ENCODE data around the gene PATE2.

Gene PATE2

DNA sequence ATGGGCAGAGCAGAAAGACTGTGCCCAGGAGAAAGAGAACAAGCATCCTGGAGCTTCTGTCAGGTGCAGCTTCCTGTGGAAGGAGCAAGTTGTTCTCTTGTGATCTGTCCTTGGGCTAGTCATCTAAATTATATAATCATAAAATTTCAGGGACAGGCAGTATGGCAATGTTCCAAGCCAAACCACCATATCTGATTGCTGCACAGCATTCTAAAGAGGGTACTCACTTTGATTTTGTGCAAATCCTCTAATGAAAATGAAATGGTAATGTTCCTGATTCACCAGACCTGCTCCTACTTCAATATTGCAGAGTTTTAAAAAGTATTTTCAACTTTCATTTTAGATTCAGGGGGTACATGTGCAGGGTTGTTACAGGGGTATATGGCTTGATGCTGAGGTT, at the start of gene PATE2:
TSS of gene PATE2 (minus strand) at position 101 of the 400 bp plus-strand sequence. CDS start at position 46, 55 bp downstream.
- Histone ChIP-seq H3K4me1 (ENCODE audit: control insufficient read depth, insufficient read depth, low read length) (no peaks in the 10 kb centered on the region), H3K9ac (ENCODE audit: low read depth, low read length) (no peak within 1 kb of the TSS), H3K9me3 (ENCODE audit: control insufficient read depth, insufficient read depth, low read length) (no peaks in the 10 kb centered on the region), H3K4me3 (ENCODE audit: low read depth, low read length) (no peak within 1 kb of the TSS), H3K27me3 (ENCODE audit: control insufficient read depth, insufficient read depth, low read length) (no peaks in the 10 kb centered on the region), H3K36me3 (ENCODE audit: control insufficient read depth, insufficient read depth, low read length) (no peaks in the 10 kb centered on the region)

DNA sequence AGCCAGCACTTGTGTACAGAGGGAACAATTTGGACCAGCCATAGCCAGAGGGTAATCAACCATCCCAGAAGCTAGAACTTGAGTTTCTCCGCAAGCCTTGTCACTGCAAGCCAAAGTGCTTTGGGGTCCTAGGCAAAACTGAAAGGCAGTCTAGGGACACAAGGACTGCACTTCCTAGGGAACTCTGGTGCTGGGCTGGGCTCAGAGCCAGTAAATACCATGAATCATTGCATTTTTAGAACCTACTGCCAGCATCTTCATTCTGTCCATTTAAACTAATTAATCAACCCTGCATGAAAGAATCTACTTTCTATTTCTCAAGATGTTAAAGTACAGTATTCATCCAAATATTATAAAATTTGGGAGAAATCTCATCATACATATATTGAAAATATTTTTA, 29.3 kb upstream of the PATE2 start:
- Histone ChIP-seq H3K4me3 (ENCODE audit: low read depth, low read length) (no peak overlapping the region), H3K9ac (ENCODE audit: low read depth, low read length) (no peak overlapping the region), H3K27me3 (ENCODE audit: control insufficient read depth, insufficient read depth, low read length) (no peaks in the 10 kb centered on the region), H3K9me3 (ENCODE audit: control insufficient read depth, insufficient read depth, low read length) (no peaks in the 10 kb centered on the region), H3K4me1 (ENCODE audit: control insufficient read depth, insufficient read depth, low read length) (no peaks in the 10 kb centered on the region), H3K36me3 (ENCODE audit: control insufficient read depth, insufficient read depth, low read length) (no peaks in the 10 kb centered on the region)

DNA sequence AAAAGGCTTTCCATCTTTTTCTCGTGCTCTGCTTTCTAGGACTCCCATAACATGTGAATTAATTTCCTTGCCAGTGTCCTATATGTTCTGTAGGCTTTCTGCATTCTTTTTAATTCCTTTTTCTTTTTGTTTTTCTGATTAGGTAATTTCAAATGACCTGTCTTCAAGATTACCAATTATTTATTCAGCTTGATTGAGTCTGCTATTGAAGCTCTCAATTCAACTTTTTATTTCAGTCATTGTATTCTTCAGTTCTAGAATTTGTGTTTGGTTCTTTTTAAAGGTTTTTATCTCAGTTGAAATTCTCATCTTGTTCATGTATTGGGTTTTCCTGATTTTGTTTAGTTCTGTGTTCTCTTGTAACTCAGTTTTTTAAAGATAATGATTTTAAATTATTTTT, 23.8 kb upstream of the PATE2 start:
- no peak overlapping the region for H3K4me3 ChIP-seq (ENCODE audit: low read depth, low read length)
- no peaks in the 10 kb centered on the region for H3K9me3 ChIP-seq (ENCODE audit: control insufficient read depth, insufficient read depth, low read length)
- no peaks in the 10 kb centered on the region for H3K36me3 ChIP-seq (ENCODE audit: control insufficient read depth, insufficient read depth, low read length)
- peaks cover 2% of the 10 kb centered on the region for H3K4me1 ChIP-seq (ENCODE audit: control insufficient read depth, insufficient read depth, low read length)
- no peaks in the 10 kb centered on the region for H3K27me3 ChIP-seq (ENCODE audit: control insufficient read depth, insufficient read depth, low read length)
- no peak overlapping the region for H3K9ac ChIP-seq (ENCODE audit: low read depth, low read length)

DNA sequence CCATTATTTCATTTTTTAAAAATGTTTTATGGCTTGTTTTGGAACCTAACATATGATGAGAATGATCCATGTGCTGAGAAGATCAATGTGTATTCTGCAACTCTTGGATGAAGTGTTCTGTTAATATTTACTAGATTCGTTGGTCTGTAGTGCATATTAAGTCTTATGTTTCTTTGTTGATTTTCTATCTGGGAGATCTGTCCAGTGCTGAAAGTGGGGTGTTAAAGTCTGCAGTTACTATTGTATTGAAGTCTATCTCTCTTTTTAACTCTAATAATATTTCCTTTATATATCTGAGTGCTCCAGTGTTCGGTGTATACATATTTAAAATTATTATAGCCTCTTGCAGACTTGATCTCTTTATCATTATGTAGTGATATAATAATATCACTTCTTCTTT, 21.2 kb upstream of the PATE2 start:
- Histone ChIP-seq H3K4me3 (ENCODE audit: low read depth, low read length) (no peak overlapping the region), H3K36me3 (ENCODE audit: control insufficient read depth, insufficient read depth, low read length) (no peaks in the 10 kb centered on the region), H3K4me1 (ENCODE audit: control insufficient read depth, insufficient read depth, low read length) (peaks cover 3% of the 10 kb centered on the region), H3K27me3 (ENCODE audit: control insufficient read depth, insufficient read depth, low read length) (no peaks in the 10 kb centered on the region), H3K9ac (ENCODE audit: low read depth, low read length) (no peak overlapping the region), H3K9me3 (ENCODE audit: control insufficient read depth, insufficient read depth, low read length) (no peaks in the 10 kb centered on the region)

DNA sequence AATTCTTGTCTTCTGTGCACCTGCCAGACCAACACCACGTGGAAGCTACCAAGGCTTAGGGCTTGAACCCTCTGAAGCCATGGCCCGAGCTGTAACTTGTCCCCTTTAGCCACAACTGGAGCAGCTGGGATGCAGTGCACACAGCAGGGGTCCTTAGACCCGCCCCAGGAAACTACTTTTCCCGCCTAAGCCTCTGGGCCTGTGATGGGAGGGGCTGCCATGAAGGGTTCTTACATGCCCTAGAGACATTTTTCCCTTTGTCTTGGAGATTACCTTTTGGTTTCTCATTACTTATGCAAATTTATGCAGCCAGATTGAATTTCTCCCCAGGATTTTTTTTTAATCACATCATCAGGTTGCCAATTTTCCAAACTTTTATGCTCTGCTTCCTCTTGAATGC, 19.0 kb upstream of the PATE2 start:
- Histone ChIP-seq H3K27me3 (ENCODE audit: control insufficient read depth, insufficient read depth, low read length) (no peaks in the 10 kb centered on the region), H3K4me1 (ENCODE audit: control insufficient read depth, insufficient read depth, low read length) (peaks cover 3% of the 10 kb centered on the region), H3K9me3 (ENCODE audit: control insufficient read depth, insufficient read depth, low read length) (no peaks in the 10 kb centered on the region)

DNA sequence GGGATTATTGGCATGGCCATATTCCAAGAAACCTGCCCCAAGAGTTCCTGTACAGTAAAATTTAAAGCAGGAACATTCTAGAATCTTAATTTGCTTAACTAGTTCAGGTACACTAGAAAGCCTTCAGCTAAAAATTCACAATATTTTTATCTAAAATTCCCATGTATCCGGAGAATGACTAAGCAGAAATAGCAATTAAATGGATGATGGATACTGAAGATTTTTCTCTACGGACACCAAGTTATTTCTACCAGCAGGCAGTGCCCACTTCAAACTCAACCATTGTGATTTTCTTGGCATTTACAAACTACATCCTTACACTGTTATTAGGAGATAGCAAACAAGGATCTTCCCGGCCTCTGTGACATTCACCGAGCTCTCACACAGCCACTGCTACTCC, 12.2 kb upstream of the PATE2 start:
- H3K9me3 ChIP-seq (ENCODE audit: control insufficient read depth, insufficient read depth, low read length) = no peaks in the 10 kb centered on the region
- H3K9ac ChIP-seq (ENCODE audit: low read depth, low read length) = no peak overlapping the region
- no peaks in the 10 kb centered on the region for H3K4me1 ChIP-seq (ENCODE audit: control insufficient read depth, insufficient read depth, low read length)
- no peak overlapping the region for H3K4me3 ChIP-seq (ENCODE audit: low read depth, low read length)
- no peaks in the 10 kb centered on the region for H3K27me3 ChIP-seq (ENCODE audit: control insufficient read depth, insufficient read depth, low read length)
- no peaks in the 10 kb centered on the region for H3K36me3 ChIP-seq (ENCODE audit: control insufficient read depth, insufficient read depth, low read length)

More for the DNA sequence above, 19.0 kb upstream of the PATE2 start:
- Histone ChIP-seq H3K4me3 (ENCODE audit: low read depth, low read length) (no peak overlapping the region), H3K9ac (ENCODE audit: low read depth, low read length) (no peak overlapping the region), H3K36me3 (ENCODE audit: control insufficient read depth, insufficient read depth, low read length) (no peaks in the 10 kb centered on the region)

DNA sequence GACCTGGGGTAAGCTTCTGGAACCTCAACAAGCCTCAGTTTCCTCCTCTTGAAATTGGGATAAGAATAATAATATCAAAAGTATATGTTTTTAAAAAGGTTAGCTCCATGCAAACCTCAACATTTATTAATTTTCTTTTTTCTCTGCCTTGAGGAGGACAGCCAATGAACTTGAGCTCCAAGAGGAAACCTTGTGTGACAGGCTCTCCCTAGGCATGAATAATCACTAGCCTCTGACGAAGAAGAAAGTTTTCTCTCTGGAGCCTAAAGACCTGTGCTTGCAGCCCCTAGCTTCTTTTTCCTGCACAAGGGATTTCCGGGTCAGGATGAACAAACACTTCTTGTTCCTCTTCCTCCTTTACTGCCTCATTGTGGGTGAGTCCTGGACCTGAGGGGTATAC, 9.2 kb upstream of the PATE2 start, which contains the start of gene PATE3:
TSS of gene PATE3 (plus strand) at position 301 of the 400 bp plus-strand sequence. CDS start at position 326, 25 bp downstream.
- Histone ChIP-seq H3K4me1 (ENCODE audit: control insufficient read depth, insufficient read depth, low read length) (no peaks in the 10 kb centered on the region), H3K9me3 (ENCODE audit: control insufficient read depth, insufficient read depth, low read length) (no peaks in the 10 kb centered on the region), H3K36me3 (ENCODE audit: control insufficient read depth, insufficient read depth, low read length) (no peaks in the 10 kb centered on the region), H3K4me3 (ENCODE audit: low read depth, low read length) (no peak within 1 kb of the TSS), H3K27me3 (ENCODE audit: control insufficient read depth, insufficient read depth, low read length) (no peaks in the 10 kb centered on the region), H3K9ac (ENCODE audit: low read depth, low read length) (no peak within 1 kb of the TSS)

DNA sequence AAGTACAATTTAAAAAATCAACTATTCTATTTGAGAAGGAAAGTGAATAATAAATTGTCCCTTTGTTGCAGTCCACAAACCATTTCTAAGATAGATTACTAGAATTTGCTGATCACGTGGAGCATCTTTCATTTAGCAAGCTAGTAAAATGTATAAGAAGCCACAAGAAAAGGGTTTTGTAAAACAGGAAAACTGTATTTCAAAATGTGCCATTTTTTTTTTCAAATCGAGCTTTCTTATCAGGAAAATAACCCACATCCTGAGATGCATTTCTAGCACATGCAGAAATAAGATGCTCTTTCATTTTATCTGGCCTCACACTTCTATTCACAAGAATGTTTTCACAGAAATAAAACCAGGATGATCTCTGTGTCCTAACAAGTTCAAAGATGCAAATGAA, 6.0 kb upstream of the PATE2 start:
- Histone ChIP-seq H3K4me1 (ENCODE audit: control insufficient read depth, insufficient read depth, low read length) (no peaks in the 10 kb centered on the region), H3K9ac (ENCODE audit: low read depth, low read length) (no peak overlapping the region), H3K27me3 (ENCODE audit: control insufficient read depth, insufficient read depth, low read length) (no peaks in the 10 kb centered on the region), H3K4me3 (ENCODE audit: low read depth, low read length) (no peak overlapping the region), H3K36me3 (ENCODE audit: control insufficient read depth, insufficient read depth, low read length) (no peaks in the 10 kb centered on the region), H3K9me3 (ENCODE audit: control insufficient read depth, insufficient read depth, low read length) (no peaks in the 10 kb centered on the region)

DNA sequence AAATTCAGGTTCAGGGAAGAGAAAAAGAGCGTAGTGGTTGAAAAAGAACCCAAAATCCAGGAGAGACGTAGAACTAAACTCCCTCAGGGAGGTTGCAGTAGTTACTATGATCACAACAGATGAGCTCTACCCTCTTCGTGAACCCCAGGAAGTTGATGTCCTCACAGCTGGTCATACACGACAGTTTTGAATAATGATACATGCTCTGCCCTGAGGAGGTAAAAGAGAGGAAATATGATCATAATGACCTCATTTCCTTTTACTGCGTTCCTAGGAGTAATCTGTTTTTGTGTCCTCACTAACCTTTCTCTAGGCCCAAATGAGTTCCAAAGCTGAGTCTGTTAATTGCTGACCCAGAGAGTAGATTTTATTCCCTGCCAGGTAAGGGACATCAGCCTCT, 1.3 kb downstream of the PATE2 start:
- no peaks in the 10 kb centered on the region for H3K27me3 ChIP-seq (ENCODE audit: control insufficient read depth, insufficient read depth, low read length)
- no peak overlapping the region for H3K9ac ChIP-seq (ENCODE audit: low read depth, low read length)
- H3K4me1 ChIP-seq (ENCODE audit: control insufficient read depth, insufficient read depth, low read length) = no peaks in the 10 kb centered on the region
- no peaks in the 10 kb centered on the region for H3K9me3 ChIP-seq (ENCODE audit: control insufficient read depth, insufficient read depth, low read length)
- no peaks in the 10 kb centered on the region for H3K36me3 ChIP-seq (ENCODE audit: control insufficient read depth, insufficient read depth, low read length)
- H3K4me3 ChIP-seq (ENCODE audit: low read depth, low read length) = no peak overlapping the region

DNA sequence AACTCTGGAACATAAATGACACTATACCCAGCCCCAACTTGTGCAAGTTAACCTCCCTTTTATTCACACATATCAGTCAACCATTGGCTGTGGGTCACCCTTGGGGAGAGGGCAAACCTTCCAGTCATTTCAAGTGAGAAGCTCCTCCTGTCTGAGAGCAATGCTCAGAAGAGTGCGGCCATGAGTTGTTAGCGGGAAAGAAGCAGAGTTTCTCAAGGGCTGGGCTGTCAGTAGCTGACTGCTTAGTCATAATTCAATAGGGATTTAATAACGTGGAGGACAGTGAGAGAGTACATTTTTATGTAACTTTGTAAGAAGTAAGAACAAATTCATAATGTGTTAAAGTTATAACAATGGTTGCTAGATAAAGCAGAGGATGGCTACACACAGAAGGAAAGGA, 5.1 kb downstream of the PATE2 start:
- Histone ChIP-seq H3K9ac (ENCODE audit: low read depth, low read length) (no peak overlapping the region), H3K27me3 (ENCODE audit: control insufficient read depth, insufficient read depth, low read length) (no peaks in the 10 kb centered on the region), H3K4me1 (ENCODE audit: control insufficient read depth, insufficient read depth, low read length) (no peaks in the 10 kb centered on the region), H3K4me3 (ENCODE audit: low read depth, low read length) (no peak overlapping the region), H3K36me3 (ENCODE audit: control insufficient read depth, insufficient read depth, low read length) (no peaks in the 10 kb centered on the region), H3K9me3 (ENCODE audit: control insufficient read depth, insufficient read depth, low read length) (no peaks in the 10 kb centered on the region)

DNA sequence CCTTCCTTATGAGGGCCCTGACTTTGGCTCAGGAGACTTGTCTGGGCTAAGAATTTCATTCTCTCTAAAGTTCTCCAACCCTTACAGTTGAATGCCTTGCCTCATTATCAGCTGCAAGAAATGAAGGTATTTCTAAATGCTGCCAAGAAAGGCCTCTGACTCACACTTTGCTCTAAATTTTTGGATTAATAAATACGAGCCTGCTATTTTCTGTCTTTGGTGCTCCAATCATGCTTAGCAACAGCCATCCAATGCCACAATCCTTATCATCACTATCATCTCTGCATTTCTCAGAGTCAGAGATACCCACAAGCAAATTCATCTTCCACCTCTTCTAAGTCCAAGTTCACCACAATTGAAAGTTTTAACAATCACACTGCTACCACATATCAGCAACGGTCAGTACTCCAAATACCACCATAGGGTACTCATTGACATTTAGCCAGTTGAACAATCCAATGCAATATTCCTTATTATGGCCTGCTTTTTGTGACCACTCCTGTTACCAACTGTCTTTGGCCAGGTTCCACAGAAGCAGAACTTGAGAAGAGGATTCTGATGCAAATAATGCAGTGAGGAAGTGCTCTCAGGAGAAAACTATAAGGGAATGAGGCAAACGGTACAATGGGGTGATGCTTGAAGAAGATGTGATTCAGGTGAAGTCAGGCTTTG, 5.7 kb downstream of the PATE2 start:
- H3K4me1 ChIP-seq (ENCODE audit: control insufficient read depth, insufficient read depth, low read length) = no peaks in the 10 kb centered on the region
- no peak overlapping the region for H3K4me3 ChIP-seq (ENCODE audit: low read depth, low read length)
- no peaks in the 10 kb centered on the region for H3K9me3 ChIP-seq (ENCODE audit: control insufficient read depth, insufficient read depth, low read length)
- no peaks in the 10 kb centered on the region for H3K27me3 ChIP-seq (ENCODE audit: control insufficient read depth, insufficient read depth, low read length)
- H3K9ac ChIP-seq (ENCODE audit: low read depth, low read length) = no peak overlapping the region
- no peaks in the 10 kb centered on the region for H3K36me3 ChIP-seq (ENCODE audit: control insufficient read depth, insufficient read depth, low read length)

DNA sequence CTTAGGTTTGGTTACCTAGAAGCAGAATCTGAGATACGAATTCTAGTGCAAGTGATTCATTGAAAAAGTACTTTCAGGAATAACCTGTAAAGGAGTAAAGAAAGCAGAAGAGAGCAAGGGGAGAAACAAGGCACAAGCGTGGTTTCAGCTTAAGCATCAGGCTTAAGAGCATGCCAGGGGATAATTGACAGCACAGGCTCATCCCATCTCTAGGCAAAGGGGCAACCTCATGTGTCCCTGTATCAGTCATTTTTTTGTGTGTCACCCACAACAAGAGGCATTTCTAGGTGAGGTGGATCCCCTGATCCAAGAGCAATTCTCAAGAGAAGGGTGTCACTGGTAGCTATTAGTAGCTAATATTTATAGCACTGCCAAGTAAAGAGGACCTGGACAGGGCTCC, 8.0 kb downstream of the PATE2 start:
- Histone ChIP-seq H3K4me3 (ENCODE audit: low read depth, low read length) (no peak overlapping the region), H3K27me3 (ENCODE audit: control insufficient read depth, insufficient read depth, low read length) (no peaks in the 10 kb centered on the region), H3K4me1 (ENCODE audit: control insufficient read depth, insufficient read depth, low read length) (no peaks in the 10 kb centered on the region)

More for the DNA sequence above, 8.0 kb downstream of the PATE2 start:
- H3K36me3 ChIP-seq (ENCODE audit: control insufficient read depth, insufficient read depth, low read length) = no peaks in the 10 kb centered on the region
- no peak overlapping the region for H3K9ac ChIP-seq (ENCODE audit: low read depth, low read length)
- H3K9me3 ChIP-seq (ENCODE audit: control insufficient read depth, insufficient read depth, low read length) = no peaks in the 10 kb centered on the region

Data from iPS-15b (cell line).